HUDEP-2 (cell line): ENCODE data around the gene GNG11.

Experiments used
- DNase-seq, 76 experiments: peaks; one replicate each; lab custom pipeline; 2025; ENCODE audit not compliant: unreplicated experiment in 76 of 76; lab: John Stamatoyannopoulos, UW

GNG11 gene

DNA sequence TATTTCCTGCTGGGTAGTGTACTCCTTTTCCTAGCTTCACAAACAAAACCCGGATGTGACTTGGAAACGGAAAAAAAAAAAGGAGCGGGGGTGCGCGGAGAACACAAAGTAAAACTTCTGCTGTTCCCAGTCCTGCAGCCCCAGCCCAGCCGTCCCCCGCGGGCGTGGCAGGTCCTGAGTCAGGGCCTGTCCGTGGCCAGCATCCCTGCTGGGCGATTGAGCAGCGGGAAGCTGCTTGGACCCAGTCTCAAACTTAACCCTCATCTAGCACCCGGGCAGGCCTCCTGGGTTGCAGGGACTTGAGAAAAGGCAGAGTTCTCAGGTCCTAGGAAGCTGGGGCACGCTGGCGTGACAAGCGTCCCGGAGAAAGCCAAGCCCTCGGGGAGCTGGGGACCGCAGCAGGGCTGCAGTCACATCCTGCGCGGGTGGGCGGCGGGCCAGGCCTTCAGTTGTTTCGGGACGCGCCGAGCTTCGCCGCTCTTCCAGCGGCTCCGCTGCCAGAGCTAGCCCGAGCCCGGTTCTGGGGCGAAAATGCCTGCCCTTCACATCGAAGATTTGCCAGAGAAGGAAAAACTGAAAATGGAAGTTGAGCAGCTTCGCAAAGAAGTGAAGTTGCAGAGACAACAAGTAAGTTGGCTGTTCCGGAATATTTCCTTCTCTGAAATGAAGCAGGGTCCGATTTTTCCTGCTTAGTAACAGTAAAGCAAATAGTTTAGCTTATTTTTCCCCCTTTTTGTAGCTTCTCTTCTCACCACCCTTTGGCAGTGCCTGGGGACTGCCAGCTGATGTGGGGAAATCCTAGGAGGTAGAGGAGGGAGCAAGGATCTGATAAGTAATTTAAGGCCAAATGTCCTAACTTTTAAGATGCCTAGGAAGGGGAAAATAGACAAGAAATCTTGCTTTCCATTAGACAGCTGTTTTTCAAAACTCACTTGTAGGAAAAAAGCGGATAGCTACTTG is at the start of gene GNG11:
TSS of gene GNG11 (plus strand) at position 129 of the 960 bp plus-strand sequence. CDS start at position 532, 403 bp downstream.
- peak in 5 of 76 experiments; percentile 4 to 12 (median 7) for DNase-seq

DNA sequence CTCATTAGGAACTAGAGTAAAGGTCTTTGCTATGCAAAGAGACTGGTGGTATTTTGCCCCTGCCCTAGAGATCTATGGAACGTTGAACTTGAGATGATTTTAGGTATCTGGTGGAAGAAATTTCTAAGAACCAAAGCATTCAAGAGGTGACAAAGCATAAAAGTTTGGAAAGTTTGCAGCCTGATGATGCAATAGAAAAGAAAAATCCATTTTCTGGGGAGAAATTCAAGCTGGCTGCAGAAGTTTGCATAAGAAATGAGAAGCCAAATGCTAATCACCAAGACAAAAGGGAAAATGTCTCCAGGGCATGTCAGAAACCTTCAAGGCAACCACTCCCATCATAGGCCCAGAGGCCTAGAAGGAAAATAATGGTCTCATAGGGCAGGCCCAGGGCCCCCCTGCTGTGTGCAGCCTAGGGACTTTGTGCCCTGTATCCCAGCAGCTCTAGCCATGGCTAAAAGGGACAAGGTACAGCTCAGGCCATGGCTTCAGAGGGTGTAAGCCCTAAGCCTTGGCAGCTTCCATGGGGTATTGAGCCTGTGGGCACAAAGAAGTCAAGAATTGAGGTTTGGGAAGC is 47.4 kb upstream of the GNG11 start:
- no peak for DNase-seq

DNA sequence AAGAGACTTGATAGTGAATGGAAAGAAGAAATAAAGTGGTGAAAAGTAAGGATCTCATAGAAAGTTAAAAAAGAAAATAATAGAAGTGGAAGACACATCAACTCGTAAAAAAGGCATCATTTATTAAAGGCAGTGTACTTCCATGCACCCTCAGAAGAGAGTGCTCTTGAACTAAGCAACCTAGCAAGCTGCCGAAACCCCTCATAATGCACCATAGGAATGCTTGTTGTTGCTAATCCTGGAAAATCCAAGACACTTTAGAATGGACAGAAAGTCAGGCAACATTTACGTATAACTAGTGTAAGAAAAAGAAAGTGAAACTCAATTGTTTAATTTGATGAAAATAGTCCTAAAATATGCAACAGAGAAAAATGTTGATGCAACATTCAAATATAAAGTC is 43.8 kb upstream of the GNG11 start:
- DNase-seq = no peak

DNA sequence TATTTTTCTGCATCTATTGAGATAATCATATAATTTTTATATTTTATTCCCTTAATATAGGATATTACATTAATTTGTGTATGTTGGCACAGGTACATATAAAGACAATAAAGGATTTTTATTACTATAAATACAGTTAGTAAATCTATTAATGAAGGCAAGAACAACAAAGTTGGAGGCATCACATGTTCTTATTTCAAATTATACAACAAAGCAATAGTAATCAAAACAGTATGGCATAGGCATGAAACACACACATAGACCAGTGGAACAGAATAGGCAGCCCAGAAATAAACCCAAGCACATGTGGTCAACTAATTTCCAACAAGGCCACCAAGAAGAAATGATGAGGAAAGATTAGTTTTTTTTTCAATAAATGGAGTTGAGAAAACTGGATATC is 42.2 kb upstream of the GNG11 start:
- DNase-seq = no peak

DNA sequence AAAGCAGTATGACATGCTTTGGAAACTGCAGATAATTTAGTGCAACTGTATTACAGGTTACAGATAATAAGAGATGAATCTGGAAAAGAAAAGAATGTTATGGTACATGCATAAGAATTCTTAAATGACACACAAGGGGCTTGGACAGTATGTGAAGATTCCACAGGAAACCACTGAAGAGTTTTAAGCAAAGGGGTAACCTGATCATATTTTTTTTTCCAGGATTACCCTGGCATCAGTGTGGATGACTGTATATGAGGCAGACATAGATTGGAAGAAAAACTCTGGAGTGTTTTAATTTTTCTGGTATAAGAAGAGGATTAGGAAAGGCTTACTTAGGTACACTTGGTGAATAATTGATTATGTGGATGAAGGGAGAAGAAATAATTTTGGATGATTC is 39.1 kb upstream of the GNG11 start:
- DNase-seq = no peak

DNA sequence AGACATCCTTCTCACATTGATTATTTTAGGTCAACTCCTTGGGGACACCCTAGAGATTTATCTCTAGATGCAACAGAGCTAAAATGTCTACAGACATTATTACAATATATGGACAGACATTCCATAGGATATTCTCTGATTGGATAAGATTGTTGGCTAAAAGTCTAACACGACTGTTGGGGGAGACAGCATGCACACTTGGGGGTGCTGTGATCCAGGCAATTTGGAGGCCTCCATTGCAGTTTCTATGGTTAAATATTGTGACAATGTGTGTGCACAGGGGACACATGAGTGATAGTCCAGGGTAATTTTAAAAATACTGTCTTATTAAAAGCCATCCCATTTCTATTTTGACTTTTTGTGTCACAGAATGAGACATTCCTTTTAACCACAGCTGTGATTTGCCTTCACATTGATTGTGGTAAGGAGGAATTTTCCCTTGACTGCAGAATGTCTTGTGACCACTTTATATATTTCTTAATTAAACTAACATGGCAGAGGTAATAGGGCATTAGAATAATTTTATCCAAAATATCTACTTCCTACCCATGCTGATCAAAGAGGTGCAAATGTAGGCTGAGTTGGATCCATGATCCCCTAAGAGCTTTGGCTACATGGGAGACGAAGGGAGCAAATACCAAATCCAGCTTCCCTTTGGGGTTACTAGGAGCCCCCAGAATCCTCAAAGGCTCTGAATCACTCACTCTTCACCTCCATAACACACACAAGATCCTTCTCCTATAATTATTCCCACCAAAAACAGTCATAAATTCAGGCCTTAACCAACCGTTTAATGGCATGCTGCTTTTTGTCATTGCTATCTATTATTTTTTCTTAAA is 38.2 kb upstream of the GNG11 start:
- DNase-seq = no peak

DNA sequence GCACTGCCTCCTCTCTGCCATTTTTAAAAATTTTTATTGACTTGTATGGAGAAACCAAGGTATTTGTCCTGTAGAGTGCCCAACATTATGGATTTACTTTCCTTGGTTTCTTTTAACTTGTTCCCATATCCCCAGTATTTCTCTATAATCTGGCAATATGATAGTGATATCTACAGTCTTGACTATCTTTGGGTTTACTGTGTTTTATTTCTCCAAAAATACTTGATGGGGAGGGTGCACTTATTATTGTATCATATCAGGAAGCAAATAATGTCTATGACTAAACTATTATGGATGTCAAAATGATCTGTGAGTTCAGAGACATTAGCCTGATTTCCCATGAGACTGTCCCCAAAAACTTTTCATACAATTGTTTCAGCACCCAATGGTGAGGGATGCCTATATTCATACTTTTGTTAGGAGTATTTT is 37.6 kb upstream of the GNG11 start:
- no peak for DNase-seq

DNA sequence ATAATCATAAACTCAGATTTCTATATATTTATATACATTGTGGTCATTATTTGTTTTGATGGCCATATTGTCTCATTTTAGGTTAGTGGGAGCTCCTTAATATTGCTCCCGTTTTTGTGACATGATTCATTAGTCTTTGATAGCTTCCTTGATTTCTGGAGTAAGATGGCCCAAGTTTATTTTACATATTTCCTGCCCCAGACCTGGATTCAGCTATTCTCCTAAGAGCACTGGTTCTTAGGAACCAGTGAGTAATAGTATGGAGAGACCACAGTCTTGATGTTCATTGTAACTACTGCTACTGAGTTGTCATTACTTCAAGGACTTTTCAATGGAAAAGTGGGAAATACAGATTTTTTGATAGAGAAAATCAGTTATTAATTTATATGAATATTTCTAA is 37.0 kb upstream of the GNG11 start:
- DNase-seq = no peak

DNA sequence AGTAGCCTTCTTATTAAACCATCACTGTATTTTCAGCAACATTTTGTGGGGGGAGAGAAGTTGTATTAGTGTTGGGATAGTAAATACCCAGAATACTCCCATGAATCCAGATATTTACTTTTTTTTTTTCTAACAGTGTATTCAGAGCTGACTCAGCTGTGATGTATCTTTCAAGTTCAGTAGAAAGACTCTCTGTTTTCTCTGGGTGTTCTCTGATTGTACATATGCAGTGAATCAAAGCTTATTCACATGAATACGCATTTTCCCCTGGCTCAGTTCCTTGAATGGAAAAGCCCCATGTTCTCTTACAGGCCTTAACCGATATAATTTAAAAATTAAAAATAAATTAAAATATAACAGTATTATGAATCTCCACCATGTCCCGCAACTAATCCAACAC is 32.3 kb upstream of the GNG11 start:
- DNase-seq = no peak

DNA sequence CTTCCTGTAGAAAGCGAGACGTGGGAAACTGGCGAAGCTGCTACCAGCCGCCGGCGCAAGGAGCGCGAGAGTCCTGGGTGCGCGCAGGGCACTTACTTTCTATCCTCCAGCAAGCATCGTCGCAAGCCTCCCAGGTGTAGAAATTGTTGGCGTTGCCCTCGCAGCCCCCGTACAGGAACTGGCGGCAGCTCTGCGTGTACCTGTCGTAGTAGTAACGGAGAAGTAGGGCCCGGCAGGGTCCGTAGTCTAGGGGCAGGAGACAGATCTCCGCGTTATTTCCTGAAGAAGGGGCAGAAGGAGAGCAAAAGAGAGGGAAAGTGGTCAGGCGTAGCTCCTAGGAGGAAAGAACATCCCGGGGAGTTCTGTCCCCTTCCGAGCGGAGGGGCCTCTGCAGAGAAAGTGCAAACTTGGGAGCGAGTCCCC is 31.5 kb upstream of the GNG11 start:
- DNase-seq = no peak

DNA sequence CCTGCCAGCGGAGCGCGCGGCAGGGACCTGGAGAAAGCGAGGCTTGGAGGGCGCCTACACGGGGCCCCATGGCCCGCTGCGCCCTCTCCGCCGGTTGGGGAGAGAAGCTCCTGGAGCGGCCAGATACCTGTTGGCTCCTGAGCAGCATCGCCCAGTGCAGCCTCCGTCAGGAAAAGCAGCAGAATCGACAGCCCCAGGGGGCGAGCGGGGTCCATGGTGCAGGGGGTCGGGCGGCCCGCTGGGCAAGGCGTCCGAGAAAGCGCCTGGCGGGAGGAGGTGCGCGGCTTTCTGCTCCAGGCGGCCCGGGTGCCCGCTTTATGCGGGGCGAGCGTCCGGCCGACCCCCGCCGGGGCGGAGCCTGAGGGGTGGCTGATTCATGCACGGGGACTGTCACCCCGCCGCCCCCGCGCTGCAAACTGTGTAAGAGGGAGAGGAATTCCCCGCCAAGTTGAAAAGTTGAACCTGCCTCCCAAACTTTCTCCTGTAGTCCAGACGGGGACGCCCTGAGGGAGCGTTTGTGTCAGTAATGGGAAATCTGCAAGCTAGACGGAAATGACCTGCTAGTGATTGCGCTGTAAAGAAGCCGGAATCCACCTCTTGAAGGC is 31.0 kb upstream of the GNG11 start, which contains the start of gene TFPI2:
TSS of gene TFPI2 (minus strand) at position 290 of the 605 bp plus-strand sequence. CDS start at position 215, 75 bp downstream.
- DNase-seq = no peak

DNA sequence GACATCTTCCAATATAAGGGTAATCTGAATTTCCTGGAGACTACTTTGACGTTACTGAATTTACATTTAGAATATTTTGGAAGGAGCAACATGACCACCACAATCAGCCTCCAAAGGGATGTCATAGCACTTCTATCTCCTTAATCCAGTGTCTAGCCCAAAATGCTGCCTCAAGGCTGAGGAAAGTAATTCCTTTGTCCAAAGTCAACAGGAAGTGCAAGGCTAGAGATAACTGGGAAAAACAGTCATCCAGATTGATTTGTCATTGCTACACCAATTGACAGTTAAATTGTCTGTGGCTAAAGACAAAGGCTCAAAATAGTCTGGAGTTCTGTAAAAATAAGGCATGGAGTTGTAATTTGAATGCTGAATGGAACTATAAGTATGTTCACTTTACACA is 27.1 kb upstream of the GNG11 start:
- DNase-seq = no peak

DNA sequence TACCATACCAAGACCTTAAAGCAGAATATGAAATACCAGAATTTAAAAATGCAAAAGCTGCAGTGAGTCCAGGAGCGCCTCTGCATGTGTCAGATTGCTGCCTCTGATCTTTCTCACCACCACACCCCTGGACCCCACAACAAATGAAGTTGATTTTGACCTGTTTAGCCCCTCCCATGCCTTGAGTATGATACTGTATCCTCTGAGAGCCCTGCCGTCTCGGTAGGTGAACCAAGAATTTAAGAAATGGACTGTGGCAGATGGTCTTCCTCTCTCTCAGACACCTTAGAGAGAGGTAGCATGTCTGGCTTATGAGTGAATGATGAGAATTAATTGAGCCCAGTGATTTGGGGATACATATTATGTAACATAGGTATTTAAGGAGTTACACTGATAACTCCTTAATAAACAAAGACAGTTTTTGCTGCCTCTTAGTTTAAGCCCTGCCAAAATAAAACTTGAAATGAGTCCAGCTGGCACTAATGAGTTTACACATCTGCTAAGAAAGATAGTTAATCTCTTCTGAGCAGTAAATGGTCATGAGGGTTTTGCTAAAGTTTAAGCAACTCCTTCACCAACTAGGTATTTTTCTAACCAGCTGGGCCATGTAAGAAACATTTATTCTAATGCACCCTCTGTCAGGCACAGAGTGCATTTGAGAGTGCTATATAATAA is 26.4 kb upstream of the GNG11 start:
- peak in 34 of 76 experiments; percentile 1 to 76 (median 28) for DNase-seq

DNA sequence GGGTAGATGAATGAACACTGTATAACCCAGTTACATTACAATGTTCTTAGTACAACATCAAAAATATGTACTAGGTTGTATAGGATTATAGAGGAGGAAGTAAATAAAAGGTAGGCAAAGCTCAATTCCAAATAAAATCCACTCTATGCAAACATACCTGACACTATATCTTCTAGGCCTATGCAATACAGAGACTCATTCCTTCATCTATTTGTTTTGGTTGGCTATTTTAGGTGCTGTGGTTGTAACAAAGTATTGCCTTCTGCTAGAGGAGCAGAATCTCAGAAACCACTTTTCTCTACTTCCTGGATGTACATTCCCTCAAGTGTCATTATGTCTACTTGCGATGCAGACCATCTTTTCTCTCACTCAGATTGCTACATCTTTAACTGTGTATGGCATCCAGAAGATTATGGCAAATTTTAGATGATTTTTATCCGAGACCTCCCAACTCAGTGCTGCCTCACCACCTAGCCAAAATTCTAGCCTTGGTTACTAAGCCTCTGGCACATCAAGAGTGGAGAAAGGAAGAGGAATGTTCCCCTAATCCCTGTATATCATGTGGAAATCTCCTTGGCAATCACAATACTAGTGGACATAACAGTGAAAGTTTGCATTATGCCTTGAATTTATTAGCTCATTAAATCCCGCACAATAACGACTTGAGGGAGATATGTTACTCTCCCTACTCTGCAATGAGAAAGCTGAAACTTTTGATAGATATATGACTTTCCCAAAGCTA is 25.5 kb upstream of the GNG11 start:
- DNase-seq = no peak

DNA sequence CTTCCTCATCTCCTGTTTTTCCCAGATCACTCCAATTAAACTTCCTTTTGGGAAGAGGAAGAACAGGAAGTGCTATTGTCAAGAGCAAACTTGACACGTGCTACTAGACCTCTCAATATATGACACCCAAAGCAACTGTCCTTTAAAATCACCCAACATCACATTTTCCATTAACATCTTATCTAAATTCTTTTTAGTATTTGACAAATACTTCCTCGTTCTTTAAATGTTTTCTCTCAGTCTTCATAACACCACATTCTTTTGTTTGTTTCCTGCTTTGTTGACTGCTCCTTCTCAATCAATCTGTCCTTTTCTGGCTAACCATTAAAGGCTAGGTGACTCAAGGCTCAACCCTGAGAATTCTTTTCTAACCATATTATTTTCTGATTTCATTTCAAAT is 23.9 kb upstream of the GNG11 start:
- DNase-seq = no peak

DNA sequence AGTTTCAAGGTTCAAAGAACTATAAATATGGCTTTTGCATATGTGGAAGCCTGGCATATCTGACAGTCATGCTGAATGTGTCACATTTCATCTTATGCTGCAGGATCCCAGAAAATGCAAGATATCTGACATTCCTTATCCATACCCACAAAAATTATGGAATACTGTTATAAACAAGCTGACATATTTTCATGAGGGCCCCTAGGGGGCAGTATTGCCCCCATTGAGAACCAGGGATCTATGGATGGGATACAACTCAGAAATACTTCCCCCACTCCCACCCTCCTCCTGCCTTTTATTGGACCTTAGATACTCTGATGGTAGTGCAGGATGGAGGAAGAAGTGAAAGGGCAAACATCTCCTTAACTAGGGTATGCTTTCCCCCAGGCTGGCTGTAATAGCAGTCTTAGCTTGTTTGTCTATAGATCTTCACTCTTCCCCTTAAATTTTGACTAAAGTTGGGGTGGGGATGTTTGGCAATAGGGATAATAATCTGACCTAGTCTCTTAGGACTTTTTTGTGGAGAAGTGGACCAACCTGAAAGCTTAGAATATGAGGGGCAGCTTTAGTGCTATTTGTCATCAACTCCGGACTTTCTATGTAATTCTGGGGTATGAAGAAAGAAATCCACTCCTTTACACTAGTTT is 18.6 kb upstream of the GNG11 start:
- DNase-seq = peak in 1 of 76 experiments; percentile 3

DNA sequence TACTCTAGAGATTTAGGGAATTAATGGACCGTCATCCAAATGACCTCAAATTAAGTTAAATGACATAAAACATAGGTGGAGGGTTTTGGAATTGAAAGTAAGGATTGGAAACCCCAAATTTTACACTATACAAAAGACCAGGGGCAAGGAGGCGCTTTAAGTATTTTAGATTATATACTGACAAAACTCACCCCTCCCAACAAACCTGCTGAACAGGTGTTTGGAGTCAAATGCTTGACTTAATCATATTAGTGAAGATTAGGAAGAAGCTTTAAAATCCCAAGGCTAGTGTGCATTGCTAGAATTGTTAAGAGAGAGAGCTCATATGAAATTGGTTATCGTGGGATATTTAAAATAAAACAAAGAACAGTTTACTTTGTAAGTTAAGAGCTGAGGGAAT is 15.3 kb upstream of the GNG11 start, which contains the start of gene GNGT1:
TSS of gene GNGT1 (plus strand) at position 301 of the 400 bp plus-strand sequence. CDS start 180 bp downstream, outside the sequence.
- DNase-seq = no peak

DNA sequence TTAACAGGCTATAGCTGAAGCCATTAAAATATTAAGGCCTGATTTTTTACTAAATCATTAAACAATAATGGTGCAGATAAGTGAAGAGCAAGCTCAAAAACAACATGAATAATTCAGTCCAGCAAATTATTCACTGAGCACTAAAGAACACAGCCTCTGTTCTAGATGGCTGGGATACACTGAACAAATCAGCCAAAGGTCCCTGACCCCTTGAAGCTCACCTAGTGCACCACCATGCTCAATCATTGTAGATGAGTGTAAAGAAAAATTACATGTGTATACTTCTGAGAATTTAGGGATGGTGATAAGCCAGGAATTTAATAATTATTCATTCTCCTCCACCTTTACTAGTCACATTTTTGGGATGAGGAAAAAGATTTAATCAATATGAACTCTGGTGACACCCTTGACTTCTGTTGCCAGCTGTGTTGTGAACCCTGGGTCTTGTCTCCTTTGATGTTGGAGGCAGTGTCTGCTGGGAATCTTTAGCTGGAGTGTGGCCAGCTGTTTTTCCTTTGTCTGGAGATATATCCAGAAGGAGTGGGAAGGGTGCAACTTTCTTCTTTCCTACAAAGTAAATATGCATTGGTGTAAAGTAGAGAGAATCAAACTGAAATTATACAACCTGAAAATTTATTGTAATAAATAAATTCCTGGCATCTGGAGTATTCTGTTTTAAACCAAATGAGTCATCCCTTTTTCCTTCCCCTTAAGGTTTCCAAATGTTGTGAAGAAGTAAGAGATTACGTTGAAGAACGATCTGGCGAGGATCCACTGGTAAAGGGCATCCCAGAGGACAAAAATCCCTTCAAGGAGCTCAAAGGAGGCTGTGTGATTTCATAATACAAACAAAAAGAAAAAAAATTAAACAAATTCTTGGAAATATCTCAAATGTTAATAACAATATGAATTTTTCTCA is 11.2 kb upstream of the GNG11 start:
- no peak for DNase-seq
